Measurements from ENCODE around the gene FANCC.

FANCC gene

GRCh38 chr9:95076696-95077052 is 240.8 kb downstream of the FANCC start:
- no peak for DNase-seq (ENCODE audit: extremely low read depth in 1 of 2, low read depth in 1 of 2)

GRCh38 chr9:95075700-95076099 is 241.8 kb downstream of the FANCC start:
- no peak for DNase-seq (ENCODE audit: extremely low read depth in 1 of 2, low read depth in 1 of 2)

DNA sequence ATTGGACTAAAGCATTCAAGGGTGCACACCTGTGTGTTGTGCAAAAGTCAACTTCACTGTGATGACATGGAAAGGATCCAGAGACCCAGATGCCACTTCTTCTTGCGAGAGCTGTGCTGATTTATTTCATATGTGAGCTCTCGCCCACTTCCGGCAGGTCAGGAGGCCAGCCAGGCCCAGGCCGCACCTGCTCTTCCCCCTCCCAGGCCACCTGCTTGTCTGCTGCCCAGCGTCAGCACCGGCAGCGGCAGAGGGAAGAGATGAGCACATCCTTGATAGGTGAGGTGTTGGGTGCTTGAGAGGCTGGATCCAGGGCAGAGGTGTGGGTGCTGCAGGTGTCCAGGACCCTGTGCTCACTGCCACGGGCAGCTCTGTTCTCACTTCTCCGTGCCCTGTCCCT is 242.9 kb downstream of the FANCC start:
- no peak for DNase-seq (ENCODE audit: extremely low read depth in 1 of 2, low read depth in 1 of 2)

DNA sequence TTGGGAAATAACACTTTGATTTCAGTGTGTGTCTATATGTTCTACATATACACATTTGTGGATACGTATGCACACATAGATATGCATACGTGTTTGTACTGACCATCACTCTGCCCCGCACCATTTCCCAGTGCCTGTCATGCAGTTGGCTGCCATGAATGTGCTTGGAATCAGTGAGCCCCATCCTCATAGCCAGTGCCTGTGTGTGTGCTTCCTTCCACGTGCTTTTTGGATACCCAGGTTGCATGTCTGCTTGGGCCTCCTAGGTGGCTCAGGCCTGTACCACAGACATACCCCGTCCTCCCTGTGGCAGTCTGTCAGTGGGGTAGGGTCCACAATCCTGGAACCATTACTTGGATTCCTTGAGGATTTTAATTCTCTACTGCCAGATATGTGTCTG is 243.6 kb downstream of the FANCC start:
- no peak for DNase-seq (ENCODE audit: extremely low read depth in 1 of 2, low read depth in 1 of 2)

DNA sequence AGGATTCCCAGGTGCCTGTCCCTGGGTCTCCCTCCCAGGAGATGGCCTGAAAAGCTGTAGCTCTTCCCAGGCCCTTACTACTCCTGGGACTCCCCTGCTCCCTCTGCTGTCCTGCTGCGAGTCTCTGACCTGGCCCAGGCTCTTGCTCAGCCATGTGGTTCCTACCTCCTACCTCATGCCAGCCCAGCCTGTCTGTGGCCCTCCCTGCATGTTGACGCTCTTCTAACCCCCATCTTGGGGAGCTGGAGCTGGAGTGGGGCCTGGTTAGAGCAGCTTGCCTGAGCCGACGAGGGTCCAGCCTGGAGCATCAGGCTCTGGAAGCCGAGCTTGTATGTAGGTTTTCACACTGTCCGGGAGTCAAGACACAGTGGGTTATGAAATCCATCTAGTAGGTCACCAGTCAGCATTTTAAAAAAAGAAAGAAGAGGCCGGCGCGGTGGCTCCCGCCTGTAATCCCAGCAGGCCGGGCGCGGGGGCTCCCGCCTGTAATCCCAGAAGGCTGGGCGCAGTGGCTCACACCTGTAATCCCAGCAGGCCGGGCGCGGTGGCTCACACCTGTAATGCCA is 244.4 kb downstream of the FANCC start:
- DNase-seq (ENCODE audit: extremely low read depth in 1 of 2, low read depth in 1 of 2), result no peak

GRCh38 chr9:95071925-95072324 is 245.6 kb downstream of the FANCC start:
- no peak for DNase-seq (ENCODE audit: extremely low read depth in 1 of 2, low read depth in 1 of 2)

GRCh38 chr9:95071450-95071849 is 246.1 kb downstream of the FANCC start:
- DNase-seq (ENCODE audit: extremely low read depth in 1 of 2, low read depth in 1 of 2), result no peak

DNA sequence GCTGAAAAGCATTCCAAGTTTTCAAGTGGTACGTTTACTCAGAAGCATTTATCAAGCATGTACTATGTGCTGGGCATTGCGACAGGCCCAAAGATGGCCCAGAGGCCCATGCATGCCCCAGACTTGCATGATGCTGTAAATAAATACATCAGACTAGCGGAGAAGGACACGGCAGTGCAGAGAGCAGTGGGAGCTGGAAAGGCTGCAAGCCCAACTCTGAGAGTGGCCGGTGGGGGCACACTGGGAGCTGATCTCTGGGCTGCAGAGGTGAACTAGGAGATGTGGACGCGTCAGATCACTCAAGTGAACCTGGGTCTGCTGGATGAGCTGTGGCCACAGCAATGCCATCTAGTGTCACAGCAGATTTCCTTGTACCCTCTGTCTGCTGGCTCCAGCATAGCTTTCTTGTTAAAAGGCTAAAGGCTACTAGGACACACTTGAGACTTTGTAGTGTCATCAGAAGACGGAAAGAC is 246.9 kb downstream of the FANCC start:
- DNase-seq (ENCODE audit: extremely low read depth in 1 of 2, low read depth in 1 of 2), result no peak

- no peak for DNase-seq (ENCODE audit: extremely low read depth in 1 of 2, low read depth in 1 of 2)
These were observed 249.6 kb downstream of the FANCC start for GRCh38 chr9:95067897-95068296.

- no peak for DNase-seq (ENCODE audit: extremely low read depth in 1 of 2, low read depth in 1 of 2)
These were observed 250.5 kb downstream of the FANCC start for GRCh38 chr9:95067057-95067456.

GRCh38 chr9:95065224-95065623 is 252.3 kb downstream of the FANCC start:
- no peak for DNase-seq (ENCODE audit: extremely low read depth in 1 of 2, low read depth in 1 of 2)

GRCh38 chr9:95063300-95063699 is 254.2 kb downstream of the FANCC start:
- no peak for DNase-seq (ENCODE audit: extremely low read depth in 1 of 2, low read depth in 1 of 2)

DNA sequence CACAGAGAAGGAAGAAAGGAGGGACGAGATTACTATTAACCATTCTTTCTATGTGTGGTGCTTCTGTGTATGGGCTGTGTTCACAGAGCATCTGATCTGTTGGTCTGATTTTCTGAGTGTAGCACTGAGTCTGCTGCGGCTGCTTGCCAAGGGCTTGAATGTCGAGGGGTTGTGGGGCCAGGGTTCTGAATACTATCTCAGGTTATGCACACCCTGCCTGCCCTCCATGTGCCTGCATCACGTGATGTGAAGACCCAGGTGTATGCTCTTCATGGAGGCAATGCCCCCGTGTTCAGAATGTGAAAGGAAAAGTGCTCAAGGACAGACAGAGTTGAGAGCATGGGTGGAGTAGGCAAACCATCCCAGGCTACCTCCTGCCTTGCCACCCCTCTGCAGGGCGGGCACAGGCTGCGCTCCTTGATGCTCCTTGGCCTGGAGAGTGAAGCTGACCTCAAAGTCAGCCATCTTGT is 254.9 kb downstream of the FANCC start:
- no peak for DNase-seq (ENCODE audit: extremely low read depth in 1 of 2, low read depth in 1 of 2)

DNA sequence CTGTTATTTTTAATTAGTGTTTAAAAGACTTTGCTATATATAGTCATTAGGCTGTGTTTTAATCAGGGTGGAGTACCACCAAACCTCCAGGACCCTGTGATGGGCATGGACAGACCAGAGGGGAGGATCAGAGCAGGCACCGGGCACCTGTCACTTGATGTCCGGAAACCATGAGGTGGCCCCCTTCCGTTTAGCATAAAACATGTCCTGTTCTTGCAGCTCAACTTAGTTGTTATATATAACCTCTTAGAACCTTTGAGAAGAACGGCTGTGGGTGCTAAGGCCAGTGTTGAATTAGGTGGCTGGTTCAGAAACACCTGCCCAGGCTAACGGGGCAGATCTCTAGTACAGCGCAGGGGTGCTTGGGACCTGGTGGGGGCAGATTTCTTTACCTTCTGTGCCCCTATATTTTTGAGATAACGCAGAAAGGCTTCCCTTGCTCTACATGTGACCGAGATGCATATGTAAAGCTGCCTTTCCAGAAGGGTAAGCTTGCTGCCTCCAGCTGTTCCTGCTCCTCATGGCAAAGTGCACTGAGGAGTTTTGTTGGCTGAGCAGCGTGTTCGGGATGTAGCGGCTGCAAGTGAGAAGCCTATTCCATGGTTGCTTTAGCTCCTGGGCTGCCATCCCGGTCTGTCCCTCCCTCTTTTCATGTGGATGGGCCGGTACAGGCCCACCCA is 255.5 kb downstream of the FANCC start:
- DNase-seq (ENCODE audit: extremely low read depth in 1 of 2, low read depth in 1 of 2), result no peak

DNA sequence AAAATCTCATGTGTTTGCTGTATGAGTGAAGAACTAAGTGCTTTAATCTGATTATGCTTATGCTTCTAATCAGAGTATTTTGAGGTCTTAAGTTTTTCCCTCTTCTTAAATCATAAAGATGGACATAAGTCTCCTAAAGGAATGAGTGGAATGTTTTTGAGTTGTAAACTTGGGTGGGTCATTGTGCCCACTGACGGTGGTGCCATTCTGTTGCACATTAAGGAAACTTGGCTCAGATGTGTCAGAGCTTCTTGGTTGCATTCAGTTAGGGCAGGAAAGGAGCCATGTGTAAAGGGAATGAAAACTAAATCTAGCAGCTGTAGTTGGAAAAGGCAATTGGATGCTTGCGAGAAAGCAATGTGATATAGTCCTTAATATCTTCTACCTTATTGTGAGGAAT is 256.6 kb downstream of the FANCC start:
- DNase-seq (ENCODE audit: extremely low read depth in 1 of 2, low read depth in 1 of 2), result no peak

GRCh38 chr9:95060234-95060633 is 257.3 kb downstream of the FANCC start:
- DNase-seq (ENCODE audit: extremely low read depth in 1 of 2, low read depth in 1 of 2), result no peak

GRCh38 chr9:95058795-95059386 is 258.6 kb downstream of the FANCC start:
- DNase-seq (ENCODE audit: extremely low read depth in 1 of 2, low read depth in 1 of 2), result no peak

GRCh38 chr9:95058121-95058785 is 259.3 kb downstream of the FANCC start:
- no peak for DNase-seq (ENCODE audit: extremely low read depth in 1 of 2, low read depth in 1 of 2)

- no peak for DNase-seq (ENCODE audit: extremely low read depth in 1 of 2, low read depth in 1 of 2)
These were observed 260.4 kb downstream of the FANCC start for GRCh38 chr9:95057101-95057500.

DNA sequence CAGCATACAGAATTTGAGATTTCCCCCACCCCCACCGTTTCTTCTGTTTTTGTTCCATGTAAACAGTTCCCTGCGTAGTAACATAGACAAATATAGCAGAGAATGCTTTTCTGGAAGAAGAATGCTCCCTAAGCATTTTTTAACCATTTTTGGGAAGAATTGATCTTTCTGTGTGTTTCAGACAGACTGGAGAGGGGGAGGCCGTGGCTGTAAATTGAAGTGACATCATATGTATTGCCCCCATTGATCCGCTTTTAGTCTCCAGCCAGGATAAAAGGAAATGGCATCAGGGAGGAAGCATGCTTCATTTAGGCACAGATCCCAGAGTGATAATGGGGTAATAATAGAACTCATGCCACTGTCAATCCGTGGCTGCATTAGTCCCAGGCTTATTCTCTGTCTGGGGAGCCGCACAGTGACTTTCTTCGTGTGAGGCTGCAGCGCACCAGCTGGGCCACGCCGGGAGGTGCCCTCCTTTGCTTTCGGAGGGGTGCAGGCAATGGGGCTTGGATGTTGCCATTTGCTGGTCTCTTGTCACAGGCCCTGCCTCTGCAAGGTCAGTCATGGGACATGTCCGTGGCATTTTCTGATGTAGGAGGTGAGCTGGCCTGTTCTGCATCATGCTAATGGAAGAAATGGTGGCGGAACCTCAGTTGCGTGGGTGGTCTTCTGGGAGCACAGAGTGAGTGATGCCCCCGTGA is 261.5 kb downstream of the FANCC start:
- no peak for DNase-seq (ENCODE audit: extremely low read depth in 1 of 2, low read depth in 1 of 2)

- DNase-seq (ENCODE audit: extremely low read depth in 1 of 2, low read depth in 1 of 2), result no peak
These were observed 262.1 kb downstream of the FANCC start for GRCh38 chr9:95055334-95055850.

Measured in activated CD8-positive, alpha-beta memory T cell treated with anti-CD3 and anti-CD28 coated beads for 1 hour (primary cell).